HG02642 (cell line): ENCODE data around the gene PRCP.

Experiments
- ATAC-seq: cut with Tn5 transposase; IDR thresholded peaks from one replicate; pipeline ENCODE4 v1.9.1; 2021; ENCODE audit warnings: mild to moderate bottlenecking; ENCODE audit not compliant: unreplicated experiment, poor library complexity

Gene PRCP

DNA sequence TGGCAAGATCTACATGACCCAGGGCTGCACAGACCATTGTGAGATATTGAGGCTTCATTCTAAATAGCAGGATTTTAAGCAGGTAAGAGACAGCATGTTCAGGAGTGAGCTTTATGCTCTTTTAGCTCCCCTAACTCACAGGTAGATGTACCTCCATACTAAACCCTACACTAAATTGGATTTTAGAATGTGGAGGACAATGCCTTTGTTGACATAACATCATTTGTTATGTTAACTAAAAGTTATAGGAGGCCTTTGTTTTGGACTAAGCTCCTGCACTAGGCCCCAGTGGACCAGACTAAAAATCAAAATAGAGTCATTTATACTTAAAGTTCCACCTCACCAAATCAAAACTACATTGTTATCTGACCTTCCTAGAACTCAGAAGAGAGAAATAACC lies 8.1 kb upstream of the PRCP start:
- ATAC-seq, result no peak

DNA sequence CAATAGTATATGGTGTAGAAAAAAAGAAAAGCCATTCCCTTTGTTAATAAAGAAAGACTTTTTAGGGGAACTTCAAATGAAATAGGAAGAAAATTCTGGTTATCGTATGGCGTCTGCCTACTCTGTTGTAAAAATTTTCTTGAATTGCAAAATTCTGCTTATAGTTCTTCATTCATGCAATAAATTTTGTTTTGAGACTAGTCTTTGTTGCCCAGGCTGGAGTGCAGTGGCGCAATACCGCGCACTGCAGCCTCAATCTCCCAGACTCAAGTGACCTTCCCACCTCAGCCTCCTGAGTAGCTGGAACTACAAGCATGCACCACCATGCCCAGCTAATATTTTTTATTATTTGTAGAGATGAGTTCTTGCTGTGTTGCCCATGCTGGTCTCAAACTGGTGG lies 7.1 kb upstream of the PRCP start:
- ATAC-seq, result no peak

DNA sequence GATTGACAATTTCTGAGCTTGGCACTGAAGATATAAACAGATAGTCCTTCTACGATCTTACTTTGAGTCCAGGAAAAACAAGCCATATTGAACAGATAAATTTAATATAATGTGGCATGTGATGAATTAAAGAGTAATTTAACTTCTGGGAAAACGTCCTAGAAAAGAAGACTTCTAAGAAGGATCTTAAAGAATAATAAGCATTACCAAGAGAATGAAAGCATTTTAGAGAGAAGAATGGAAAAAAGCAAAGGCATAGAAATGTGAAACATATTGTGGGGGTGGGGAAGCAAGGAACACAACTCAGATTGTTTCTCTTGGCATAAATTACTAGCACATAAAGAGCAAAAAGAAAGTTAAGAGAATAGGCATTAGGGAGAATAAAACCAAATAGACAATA lies 6.7 kb upstream of the PRCP start:
- ATAC-seq, result no peak

GRCh38 chr11:82906236-82906635 lies 6.0 kb upstream of the PRCP start:
- no peak for ATAC-seq

DNA sequence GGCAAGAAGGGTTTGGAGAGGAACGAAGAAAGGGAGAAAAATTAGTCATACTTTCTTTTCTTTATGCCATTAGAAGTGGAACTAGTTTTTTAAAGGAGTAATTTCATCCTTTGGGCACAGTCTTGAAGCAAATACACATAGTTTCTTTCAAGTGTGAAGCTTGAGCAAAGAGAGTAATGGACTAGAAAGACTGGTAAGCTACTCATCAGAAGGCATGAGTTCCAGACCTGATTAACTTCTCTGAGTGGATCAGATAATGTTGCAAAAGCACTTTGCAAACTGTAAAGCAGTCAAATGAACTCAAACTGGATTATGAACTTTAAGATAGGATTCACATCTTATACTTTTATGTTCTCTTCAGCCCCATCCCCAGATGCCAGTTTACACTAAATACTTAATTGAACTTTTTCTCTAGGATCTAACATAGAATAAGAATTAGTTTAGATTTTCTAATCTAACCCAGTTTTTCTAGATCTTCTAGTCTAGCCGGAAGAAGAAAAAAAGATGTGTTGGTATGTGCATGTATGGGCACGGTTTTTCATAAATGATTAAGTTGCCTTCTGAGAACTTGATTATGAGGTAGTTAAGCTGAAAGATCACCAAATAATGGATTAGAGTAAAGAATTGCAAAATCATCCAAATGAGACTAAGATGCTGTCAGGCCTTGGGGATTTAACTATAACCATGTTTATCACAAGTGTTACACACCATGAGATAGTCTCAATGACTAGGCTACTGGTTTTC lies 3.8 kb upstream of the PRCP start:
- ATAC-seq, result no peak

DNA sequence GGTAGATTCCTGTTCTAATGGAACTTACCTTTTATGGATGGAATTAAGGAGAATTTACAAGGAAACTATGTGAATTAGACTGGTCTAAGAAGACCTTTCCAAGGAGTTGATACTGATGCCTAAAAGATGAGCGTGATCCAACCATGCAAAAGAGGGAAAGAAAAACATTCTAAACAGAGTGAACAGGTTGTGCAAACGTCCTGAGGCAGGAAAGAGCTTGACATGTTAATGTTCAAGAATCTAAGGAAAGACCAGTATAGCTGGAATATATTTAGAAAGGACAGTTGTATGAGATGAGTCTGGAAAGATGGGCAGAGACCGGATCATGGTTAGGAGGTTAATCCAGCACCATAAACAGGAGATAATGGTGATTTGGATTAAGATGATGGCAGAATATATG lies 2.6 kb upstream of the PRCP start:
- ATAC-seq, result no peak

- ATAC-seq, result no peak
Measured at GRCh38 chr11:82901922-82902485, 1.8 kb upstream of the PRCP start.

- ATAC-seq, result peak; percentile 75
Measured at GRCh38 chr11:82901165-82901921, 1.1 kb upstream of the PRCP start, which contains the start of gene DDIAS. DDIAS (plus strand) TSS chr11:82901736; CDS start chr11:82914739, 13,003 bp downstream.

DNA sequence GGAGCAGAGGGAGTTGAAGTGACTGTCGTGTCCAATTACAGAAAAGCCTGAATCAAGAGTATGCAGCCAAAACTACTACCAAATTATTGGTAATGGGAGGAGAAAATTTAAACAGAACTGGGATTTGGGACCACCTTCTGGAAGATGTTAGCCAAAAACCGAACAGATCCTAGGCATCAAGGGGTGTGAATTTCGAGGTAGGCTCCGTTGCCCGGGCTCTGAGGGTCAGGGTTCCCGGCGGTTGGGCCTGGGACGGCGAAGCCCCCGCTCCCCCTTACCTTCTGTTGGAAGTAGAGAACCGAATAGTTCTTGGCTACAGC lies 313 bp downstream of the PRCP start:
- peak; percentile 5 for ATAC-seq

DNA sequence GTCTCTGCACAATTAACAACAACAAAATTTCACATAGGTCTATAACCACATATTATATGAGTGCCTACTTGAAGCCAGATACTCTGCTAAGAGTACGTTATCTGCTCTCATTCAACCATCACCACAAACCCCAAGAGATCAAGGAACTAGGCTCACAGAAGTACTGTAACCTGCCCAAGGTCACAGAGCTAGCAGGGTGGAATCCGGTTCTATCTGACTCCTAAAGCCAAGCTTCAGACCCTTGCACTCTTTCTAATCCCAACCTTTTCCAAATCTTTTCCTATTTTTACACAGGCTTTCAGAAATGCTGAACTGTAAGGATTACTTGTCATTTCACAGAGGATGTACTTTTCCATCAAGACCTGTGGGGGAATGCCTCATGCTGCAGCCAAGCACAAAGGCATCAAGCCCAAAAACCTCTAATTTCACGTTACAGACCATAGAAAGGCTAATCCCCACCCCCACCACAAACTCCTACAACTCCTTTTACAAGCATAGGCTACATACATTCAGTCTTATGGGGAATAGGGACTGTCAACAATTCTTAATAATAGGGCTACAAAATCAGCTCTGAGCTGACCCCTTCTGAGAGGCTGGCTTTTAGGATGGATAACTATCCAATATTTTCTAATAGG lies 927 bp downstream of the PRCP start:
- no peak for ATAC-seq

DNA sequence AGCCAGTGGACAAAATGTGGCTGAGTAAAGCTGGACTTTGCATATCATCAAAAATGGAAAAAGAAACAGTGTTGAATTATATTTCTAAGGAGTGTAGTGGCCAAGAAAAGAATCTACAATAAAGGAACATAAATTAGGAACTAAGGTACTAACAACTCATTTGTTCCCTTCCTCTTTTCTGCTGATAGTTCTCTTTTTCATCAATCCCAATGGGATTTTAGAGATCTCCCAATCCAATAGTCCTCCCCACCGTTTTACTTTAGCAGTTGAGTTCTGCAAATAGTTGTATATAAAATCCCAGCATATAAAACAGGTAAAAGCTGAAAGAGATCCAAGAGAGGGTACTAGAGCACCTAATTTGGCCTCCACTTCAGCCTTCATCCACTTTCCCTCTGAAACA lies 2.0 kb downstream of the PRCP start:
- no peak for ATAC-seq

DNA sequence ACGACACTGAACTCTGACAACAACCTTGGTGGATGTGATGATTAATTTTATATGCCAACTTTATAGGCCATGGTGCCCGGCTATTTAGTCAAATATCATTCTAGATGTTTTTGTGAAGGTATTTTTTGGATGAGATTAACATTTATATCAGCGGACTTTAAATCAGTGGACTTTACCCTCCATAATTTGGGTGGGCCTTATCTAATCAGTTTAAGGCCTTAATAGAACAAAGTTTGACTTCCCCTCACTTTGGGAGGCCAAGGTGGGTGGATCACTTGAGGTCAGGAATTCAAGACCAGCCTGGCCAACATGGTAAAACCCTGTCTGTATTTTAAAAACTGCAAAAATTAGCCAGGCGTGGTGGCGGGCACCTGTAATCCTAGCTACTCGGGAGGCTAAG lies 4.0 kb downstream of the PRCP start:
- no peak for ATAC-seq

DNA sequence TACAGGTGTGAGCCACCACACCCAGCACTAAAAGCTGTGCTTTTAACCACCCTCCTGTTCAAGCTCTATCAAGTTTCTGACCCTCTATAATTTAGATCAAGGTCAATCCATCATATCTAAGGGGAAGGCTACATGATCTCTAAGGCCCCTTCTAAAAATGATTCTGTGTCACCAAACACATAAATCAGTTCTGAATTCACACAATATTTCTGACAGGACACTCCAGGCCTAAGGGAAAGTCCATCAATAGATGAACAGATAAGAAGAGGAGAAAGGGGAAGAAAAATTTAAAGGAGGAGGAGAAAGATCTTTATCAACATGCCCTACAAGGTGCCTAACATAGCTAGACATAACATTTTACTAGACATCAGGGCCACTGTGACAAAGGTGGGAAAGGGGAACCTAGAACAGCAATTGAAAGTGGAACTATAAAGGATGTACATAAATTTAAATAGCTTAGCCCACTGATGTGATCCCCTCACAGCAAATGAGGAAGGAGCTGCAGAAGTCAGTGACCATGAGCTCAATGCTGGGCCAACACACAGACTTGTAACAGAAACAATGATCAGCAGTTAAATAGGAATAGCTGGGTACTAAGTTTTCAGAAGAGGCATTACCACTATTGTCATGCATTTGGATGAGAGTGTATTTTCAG lies 4.7 kb downstream of the PRCP start:
- ATAC-seq, result no peak

DNA sequence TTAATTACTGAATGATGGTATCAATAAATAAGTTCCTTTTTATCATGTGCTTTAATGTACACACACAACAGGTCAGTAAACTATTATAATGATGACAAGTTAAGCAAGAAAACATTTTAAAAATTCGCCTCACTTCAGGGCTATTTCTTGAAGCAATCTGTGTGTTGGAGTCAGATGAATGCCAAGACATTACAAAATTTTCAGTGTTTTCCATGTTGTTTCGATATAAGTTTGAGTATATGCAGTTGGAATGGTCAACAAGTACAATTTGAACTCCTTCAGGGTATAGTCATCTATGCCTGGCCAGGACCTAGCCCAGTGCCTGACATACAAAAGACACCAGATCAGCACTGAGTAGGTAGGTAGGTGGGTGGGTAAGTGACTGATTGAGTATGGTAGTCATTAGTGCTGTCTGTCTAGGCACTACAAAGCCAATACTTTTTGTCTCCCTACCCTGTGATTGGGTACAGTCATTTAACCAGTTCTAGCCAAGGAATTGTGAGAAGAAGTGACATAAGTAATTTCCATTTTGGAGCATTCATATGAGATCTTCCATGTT lies 7.5 kb downstream of the PRCP start:
- ATAC-seq, result no peak

GRCh38 chr11:82890936-82891335 lies 9.3 kb downstream of the PRCP start:
- ATAC-seq, result no peak

- no peak for ATAC-seq
Measured at GRCh38 chr11:82890002-82890341, 10.3 kb downstream of the PRCP start.

DNA sequence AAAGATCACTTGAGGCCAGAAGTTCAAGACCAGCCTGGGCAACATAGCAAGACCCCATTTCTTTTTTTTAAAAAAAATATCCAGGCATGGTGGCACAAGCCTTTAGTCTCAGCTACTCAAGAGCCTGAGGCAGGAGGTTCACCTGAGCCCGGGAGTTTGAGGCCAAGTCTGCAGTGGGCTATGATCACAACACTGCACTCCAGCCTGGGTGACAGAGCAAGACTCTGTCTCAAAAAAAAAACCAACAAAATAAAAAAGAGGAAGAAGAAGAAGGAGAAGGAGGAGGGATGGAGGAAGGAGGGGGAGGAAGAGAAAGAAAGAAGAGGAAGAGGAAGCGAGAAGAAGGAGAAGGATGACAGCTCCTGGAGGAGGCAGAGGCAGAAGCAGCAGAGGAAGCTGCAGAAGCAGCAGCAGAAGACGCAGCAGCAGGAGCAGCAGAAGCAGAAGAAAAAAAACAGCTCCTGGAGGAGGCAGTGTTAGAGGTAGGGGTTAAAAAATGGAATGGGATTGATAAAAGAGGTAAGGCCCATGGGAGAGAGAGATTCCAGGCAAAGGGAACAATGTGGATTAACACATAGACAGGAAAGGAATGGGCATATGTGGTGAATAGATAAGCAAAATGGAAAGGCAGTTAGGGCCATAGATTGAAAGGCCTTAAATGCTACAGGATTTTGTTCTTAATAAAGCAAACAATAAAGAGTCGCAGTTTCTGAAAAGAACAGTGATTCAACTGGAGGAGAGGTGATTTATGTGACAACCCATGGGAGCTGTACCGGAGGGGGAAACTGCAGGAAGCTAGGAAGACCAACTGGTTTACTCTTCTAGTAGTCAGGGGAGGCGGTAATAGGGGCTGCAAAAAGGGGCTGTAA lies 10.9 kb downstream of the PRCP start:
- no peak for ATAC-seq

- ATAC-seq, result no peak
Measured at GRCh38 chr11:82883853-82884252, 16.4 kb downstream of the PRCP start.

DNA sequence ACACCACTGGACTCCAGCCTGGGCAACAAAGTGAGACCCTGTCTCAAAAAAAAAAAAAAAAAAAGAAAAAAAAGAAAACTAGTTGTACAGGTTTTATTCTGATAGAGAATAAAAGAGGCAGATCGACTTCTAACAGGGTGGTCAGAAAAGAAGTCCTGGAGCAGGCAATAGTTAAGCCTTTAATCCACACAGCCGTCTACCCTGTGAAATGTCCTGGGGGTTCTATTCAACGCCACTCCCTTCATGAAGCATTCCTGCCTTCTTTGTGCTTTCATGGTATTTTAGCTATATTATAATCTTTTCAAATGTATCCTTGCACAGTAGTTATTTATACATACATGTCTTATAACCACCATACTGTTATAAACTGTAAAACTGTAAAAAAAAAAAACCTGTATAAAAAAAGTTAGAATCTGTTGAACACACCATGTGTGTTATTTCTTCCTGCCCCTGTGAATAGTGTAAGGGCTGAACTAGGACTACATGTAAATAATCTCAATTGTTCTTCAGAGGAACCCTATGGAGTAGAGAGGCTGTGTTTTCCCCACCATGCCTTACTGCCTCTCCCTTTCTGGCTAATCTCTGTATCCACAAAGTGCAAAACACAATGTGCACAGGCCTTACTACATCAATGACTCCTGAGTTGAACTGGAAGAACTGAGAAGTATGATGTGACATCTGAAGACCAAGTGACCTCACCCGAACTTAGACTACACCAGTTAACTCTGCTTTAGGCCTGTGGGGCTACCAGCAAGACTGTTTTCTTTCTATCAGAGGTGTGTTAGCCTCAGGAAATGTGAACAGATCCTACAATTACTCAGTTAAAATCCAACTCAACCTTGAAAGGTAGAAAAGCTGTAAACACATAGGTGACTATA lies 25.3 kb downstream of the PRCP start:
- ATAC-seq, result no peak
